Stimulated activated CD8-positive, alpha-beta memory T cell treated with anti-CD3 and anti-CD28 coated beads, Interleukin-12 subunit alpha, Interleukin-12 subunit beta, amount 100 ng/mL, for 24 hours (primary cell): ENCODE data around the gene ANTKMT.

Source experiments
- DNase-seq: peaks from one replicate; pipeline ENCODE4 v3.0.0-alpha.2; 2020; ENCODE audit errors: extremely low read depth

ANTKMT gene

DNA sequence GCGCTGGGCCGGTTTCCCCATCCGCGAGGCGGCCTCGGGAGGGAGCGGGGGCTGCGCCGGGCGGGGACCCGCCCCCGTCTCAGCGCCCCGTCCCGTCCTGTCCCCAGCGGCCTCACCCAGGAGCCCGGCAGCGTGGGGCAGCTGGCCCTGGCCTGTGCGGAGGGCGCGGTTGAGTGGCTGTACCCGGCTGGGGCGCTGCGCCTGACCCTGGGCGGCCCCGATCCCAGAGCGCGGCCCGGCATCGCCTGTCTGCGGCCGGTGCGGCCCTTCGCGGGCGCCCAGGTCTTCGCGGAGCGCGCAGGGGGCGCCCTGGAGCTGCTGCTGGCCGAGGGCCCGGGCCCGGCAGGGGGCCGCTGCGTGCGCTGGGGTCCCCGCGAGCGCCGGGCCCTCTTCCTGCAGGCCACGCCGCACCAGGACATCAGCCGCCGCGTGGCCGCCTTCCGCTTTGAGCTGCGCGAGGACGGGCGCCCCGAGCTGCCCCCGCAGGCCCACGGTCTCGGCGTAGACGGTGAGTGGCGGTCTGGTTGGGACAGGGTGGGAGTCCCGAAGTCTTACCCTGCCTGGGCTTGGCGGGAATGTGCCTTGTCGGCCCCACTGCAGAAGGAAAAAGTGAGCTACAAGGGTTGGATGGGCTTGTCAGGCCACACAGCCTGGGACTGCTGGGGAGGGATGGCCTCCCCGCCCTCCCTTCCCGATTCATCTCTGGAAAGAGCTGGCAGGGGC lies 5.3 kb upstream of the ANTKMT start:
- no peak for DNase-seq

GRCh38 chr16:716200-716568 lies 4.8 kb upstream of the ANTKMT start:
- no peak for DNase-seq

GRCh38 chr16:716768-717325 lies 4.1 kb upstream of the ANTKMT start:
- no peak for DNase-seq

GRCh38 chr16:717450-718245 lies 3.3 kb upstream of the ANTKMT start:
- no peak for DNase-seq

GRCh38 chr16:718389-718788 lies 2.6 kb upstream of the ANTKMT start:
- DNase-seq, result no peak

GRCh38 chr16:718922-719321 lies 2.0 kb upstream of the ANTKMT start:
- no peak for DNase-seq

DNA sequence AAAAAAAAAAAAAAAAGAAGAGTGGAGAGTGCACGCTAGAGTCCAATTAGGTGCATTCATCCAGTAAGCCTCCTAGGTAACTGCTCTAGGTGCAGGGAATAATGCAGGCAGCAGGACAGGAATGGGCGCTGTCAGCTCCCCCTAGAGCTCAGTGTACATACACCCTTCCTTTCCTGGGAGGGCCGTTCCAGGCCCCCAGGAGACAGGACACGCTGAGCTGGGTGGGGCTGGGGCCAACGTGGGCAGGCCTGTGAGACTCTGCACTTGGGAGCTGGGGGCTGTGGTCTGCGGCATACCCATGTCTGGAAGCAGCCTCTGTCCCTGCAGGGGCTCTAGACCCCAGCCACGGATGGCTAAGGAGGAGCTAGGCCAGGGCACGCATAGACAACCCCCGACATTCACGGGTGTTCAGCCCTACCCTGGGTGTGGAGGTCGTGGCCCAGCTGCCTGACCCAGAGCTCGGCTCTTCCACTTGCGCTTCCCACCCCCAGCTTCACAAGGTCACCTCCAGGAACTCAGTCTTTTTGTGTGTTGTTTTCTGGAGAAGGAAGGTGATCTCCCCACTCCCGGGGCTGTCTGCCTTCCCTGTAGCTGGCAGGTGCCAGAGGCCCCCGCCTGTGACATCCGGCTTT lies 1.0 kb upstream of the ANTKMT start:
- no peak for DNase-seq

DNA sequence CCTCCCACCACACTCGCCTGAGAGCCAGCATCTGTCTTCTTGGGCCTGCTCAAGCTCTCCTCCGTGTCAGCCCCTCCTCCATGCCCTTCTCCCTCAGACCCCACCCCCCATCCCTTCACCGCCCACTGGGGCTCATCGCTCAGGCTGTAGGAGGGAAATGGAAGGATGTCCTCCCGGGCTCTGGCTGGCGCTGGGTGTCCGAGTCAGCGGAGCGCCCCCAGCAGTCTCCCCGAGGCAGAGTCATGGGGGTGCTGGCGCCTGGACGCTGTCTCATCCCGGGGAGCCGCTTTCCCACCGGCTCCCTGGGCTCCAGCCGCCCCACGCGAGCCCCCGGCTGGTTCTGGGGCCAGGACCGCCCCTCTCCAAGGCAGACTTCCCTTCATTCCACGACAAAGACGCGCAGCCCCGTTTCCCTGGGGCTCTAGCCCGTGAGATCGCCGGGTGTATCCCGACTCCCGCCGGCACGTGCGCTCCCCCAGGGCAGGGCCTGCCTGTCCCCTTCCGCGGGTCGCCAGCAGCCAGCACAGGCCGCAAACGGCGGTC lies 428 bp upstream of the ANTKMT start:
- no peak for DNase-seq

DNA sequence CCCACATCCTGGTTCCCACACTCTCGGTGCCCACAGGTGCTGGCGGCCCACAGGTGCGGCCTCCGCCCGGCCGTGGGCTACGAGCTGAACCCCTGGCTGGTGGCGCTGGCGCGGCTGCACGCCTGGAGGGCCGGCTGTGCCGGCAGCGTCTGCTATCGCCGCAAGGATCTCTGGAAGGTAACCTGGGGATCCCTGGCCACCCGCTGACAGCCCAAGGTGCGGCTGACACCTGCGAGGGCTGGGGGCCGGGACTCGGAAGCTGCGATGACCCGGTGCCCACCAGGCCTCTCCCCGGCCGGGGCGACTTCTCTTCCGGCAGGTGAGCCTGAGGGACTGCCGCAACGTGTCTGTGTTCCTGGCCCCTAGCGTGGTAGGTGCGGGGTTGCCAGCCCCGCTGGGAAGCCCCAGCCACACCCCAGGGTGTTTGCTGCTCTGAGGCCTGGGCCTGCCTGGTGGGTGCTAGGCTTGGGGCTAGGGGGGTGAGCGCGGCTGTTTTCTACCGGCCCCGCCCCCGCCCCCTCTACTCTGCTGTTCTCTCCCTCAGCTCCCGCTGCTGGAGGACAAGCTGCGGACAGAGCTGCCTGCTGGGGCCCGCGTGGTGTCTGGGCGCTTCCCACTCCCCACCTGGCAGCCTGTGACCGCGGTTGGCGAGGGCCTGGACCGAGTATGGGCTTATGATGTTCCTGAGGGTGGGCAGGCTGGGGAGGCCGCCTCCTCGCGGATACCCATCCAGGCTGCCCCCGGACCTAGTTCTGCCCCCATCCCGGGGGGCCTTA lies 1.0 kb downstream of the ANTKMT start:
- no peak for DNase-seq

- no peak for DNase-seq
Observed at GRCh38 chr16:722835-723633, 2.1 kb downstream of the ANTKMT start.

DNA sequence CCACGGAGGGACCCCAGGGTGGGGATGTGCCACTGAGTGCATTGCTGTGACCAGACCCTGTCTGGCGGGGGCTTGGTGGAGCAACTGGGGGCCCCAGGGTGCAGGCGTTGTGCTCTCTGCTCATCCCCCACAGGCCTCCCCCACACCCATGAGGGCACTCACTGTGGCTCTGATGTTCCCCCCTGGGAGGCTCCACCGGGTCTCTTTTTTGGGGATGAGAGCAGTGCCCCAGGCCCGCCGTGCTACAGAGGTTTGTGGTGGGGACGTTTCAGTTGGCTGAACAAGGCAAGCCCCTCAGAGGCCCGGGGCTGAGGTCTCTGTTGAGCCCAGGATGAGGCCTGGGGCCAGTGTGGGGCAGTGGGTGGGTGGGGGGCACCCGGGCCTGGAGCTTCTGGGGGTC lies 2.7 kb downstream of the ANTKMT start:
- no peak for DNase-seq

- no peak for DNase-seq
Observed at GRCh38 chr16:724188-725040, 3.5 kb downstream of the ANTKMT start.

- no peak for DNase-seq
Observed at GRCh38 chr16:725041-725376, 4.1 kb downstream of the ANTKMT start.

DNA sequence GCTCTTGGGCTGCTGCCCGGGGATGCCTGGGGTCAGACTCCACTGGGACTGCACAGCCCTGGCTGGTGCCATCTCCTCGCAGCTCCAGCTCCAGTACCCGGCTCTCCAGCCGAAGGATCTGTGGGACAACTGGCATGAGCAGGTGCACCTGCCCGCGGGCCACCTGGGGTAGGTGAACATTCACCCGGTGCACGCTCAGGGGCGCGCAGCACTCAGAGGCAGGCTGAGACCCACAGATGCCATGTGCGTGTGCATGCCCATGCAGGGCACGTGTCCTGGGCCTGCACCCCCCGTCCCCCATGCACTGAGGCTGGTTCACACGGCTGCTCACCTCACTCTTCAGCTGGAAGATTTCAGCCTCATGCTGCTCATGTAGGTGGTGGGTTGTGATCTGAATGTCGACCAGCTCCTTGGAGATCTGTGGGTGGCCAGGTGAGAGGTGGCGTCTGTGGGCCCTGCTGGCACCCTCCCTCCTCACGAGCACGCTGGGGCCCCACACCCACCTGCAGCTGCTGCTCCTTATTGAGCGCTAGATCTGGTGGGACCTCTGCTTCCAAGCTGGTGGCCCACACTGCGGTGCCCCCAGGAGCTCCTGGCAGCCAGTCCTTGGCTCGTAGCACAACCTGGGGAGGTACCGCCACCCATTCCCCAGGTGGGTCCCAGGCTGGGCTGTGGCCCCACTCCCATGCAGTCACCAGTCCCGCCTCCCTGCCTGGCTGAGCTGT lies 4.7 kb downstream of the ANTKMT start:
- DNase-seq, result no peak

DNA sequence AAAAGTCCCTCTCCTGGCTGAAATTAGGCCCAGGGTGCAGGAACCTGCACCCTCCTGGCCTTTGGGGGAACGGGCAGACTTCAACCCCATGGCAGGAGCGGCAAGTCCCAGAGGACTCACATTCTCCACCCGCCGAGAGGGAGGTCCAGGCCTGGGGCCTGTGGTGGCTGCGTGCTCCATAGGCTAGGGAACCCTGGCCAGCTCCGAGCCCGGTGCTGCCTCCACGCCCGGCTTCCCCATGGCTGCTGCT lies 5.2 kb downstream of the ANTKMT start:
- no peak for DNase-seq

GRCh38 chr16:726438-727290 lies 5.7 kb downstream of the ANTKMT start, which contains the start of the genes CCDC78 and HAGHL:
TSS of gene CCDC78 (minus strand) at chr16:726443. CDS start at chr16:726367, 76 bp downstream.
TSS of gene HAGHL (plus strand) at chr16:727106. CDS start at chr16:727510, 404 bp downstream.
- no peak for DNase-seq

- no peak for DNase-seq
Observed at GRCh38 chr16:727291-727977, 6.5 kb downstream of the ANTKMT start.
